CD4-positive, alpha-beta T cell treated with Interleukin-2 at 100 ng/mL for 4 hours (primary cell): ENCODE measurements around the gene RRAS.

Experiments
- DNase-seq: peaks from one replicate; pipeline ENCODE4 v3.0.0-alpha.2; 2020; ENCODE audit warnings: low spot score

RRAS gene

GRCh38 chr19:49594993-49595818 lies 44.7 kb downstream of the RRAS start:
- DNase-seq: no peak

GRCh38 chr19:49594157-49594992 lies 45.6 kb downstream of the RRAS start:
- no peak for DNase-seq

- DNase-seq: peak; percentile 94
Measured at GRCh38 chr19:49593233-49594113, 46.5 kb downstream of the RRAS start.

GRCh38 chr19:49592486-49593232 lies 47.3 kb downstream of the RRAS start:
- DNase-seq: no peak

DNA sequence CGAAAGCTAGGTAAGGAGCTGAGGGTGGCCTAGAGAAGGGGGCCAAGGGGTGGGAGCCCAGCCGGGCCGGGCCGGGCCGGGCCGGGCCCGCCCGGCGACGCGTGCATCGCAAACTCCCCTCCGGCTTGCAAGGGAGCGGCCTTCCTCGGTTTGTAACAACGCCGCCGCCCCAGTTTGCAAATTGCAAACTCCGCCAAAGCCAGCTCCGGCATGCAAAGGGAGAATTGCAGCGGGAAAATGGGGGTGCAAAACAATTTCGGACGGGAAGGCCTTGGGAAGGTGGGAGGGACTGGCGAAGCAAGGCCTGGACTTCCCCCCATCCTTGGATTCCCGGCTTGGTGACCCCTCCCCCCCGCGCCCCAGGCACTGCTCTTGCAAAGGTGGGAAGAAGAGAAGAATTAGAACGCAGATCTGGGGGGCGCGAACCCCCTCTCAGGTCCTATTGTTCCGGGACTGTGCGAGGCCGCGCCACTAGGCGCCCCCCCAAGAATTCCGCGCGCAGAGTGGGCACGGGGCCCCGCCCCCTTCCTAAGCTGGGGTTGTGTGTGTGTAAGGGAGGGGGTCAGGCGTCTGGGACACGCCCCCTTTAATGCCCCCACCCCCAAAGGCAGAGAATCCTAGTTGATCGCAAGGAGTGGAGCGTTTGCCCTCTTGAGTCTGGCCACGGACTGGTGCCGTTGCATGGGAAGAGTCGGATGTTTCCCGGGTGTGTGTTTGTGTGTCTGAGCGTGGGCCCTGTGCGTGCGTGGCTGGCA lies 48.0 kb downstream of the RRAS start:
- peak; percentile 38 for DNase-seq

GRCh38 chr19:49590971-49591730 lies 48.8 kb downstream of the RRAS start, which contains the start of gene PRR12:
TSS of gene PRR12 (plus strand) at chr19:49591182. CDS start at chr19:49591655, 473 bp downstream.
- DNase-seq: peak; percentile 75

GRCh38 chr19:49590071-49590970 lies 49.6 kb downstream of the RRAS start:
- DNase-seq: peak; percentile 97

DNA sequence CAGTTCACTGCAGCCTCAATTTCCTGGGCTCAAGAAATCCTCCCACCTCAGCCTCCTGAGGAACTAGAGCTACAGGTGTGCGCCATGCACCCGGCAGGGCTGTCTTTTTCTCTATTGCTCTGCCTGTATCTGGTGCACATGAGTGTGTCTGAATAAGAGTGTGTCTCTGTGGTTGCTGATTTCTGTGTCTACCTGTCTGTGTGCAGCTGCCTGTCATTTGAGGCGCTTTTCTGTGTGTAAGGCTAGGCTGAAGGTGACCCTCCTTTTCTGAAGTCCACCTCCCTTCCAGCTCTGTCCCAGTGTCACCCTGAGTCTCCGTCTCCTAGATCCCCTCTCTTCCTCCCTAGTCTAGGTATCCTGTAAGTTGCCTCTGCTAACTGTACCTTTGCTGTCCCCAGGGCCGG lies 50.4 kb downstream of the RRAS start:
- peak; percentile 15 for DNase-seq

DNA sequence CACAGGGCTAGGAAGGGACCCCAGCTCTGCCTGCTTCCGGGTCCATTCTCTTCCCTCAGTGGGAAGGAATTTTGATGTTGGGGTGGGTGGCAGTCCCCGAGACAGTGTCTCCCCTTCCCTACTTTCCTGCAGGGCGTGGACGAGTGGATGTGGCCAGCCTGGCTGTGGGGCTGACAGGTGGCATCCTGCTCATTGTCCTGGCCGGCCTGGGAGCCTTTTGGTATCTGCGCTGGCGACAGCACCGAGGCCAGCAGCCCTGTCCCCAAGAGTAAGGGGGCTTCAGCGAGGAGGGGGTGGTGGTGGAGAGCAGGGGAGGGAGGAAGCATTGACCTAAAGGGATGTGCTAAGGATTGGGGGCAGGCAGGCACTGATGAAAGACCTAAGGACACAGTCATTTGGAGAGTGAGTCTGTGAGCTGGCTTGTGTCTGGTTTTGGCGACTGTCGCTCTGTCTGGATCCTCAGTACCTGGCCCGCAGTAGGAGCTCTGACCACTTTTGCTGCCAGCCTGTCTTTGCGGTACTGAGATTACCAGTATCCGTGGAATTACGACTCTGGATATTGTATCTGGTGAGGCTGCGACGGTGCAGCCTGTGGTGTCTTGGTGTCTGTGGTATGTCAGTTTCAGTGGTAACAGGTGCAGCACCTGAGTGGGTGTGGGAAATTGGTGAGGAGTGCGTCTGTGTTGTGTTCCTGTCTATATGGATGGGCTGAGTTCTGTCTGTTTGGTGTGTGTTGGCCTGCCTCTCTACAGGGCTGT lies 51.4 kb downstream of the RRAS start:
- DNase-seq: peak; percentile 14

DNA sequence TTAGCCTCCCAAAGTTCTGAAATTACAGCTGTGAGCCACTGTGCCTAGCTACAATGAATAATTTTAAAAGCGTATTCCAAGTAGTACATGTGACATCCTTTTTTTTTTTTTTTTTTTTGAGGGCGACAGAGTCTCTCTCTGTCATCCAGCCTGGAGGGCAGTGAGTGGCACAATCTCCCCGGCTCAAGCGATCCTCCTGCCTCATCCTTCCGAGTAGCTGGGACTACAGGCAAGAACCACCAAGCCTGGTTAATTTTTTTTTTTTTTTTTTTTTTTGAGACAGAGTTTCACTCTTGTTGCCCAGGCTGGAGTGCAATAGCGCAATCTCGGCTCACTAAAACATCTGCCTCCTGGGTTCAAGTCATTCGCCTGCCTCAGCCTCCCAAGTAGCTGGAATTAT lies 52.7 kb downstream of the RRAS start:
- DNase-seq: no peak
